Left kidney (tissue), 8 donors: ENCODE results near the gene ATRAID. TPM values are rescaled to one million over a fixed set of nuclear protein-coding genes. Genes with fewer than 3 reads are reported as not detected.
"Not testable (repeated sequence)": the region's sequence is repeated elsewhere in the genome, so short reads cannot be mapped to it uniquely, and the experiment has no call there.

Source experiments
- DNase-seq: peaks from one replicate; pipeline ENCODE4 v3.0.0-alpha.2; 2013
- long read RNA-seq, 8 donors: transcript quantifications; one replicate each; lab custom pipeline, GENCODE V29; 2026
- polyA plus RNA-seq: library from polyadenylated mRNA; unstranded; fragments of 120-200 nt; gene quantifications from one replicate; pipeline ENCODE4 v1.2.1, GENCODE V29; 2013; ENCODE audit not compliant: insufficient read length

The ATRAID gene, protein sequence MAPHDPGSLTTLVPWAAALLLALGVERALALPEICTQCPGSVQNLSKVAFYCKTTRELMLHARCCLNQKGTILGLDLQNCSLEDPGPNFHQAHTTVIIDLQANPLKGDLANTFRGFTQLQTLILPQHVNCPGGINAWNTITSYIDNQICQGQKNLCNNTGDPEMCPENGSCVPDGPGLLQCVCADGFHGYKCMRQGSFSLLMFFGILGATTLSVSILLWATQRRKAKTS
- polyA plus RNA-seq, result 147 TPM
- long read RNA-seq, donor 1, transcript ATRAID-202 (7 exons, 1,059 nt), result minor isoform, 27 of 146 reads
- long read RNA-seq, donor 1, transcript ATRAID-201 (7 exons, 1,240 nt), result major isoform, 77 of 146 reads
- long read RNA-seq, donor 1, transcript ATRAID-204 (2 exons, 561 nt), result minor isoform, 21 of 146 reads
- long read RNA-seq, donor 1, partial matches to known transcripts, result 20 of 146 reads
- long read RNA-seq, donor 1, other reads (novel, unspliced or antisense), result 0 of 146 reads
- long read RNA-seq, donor 2, transcript ATRAID-204 (2 exons, 561 nt), result minor isoform, 10 of 122 reads
- long read RNA-seq, donor 2, transcript ATRAID-201 (7 exons, 1,240 nt), result major isoform, 71 of 122 reads
- long read RNA-seq, donor 2, transcript ATRAID-202 (7 exons, 1,059 nt), result minor isoform, 28 of 122 reads
- long read RNA-seq, donor 2, partial matches to known transcripts, result 13 of 122 reads
- long read RNA-seq, donor 2, other reads (novel, unspliced or antisense), result 0 of 122 reads
- long read RNA-seq, donor 3, transcript ATRAID-202 (7 exons, 1,059 nt), result minor isoform, 15 of 93 reads
- long read RNA-seq, donor 3, transcript ATRAID-201 (7 exons, 1,240 nt), result major isoform, 64 of 93 reads
- long read RNA-seq, donor 3, transcript ATRAID-204 (2 exons, 561 nt), result minor isoform, 8 of 93 reads
- long read RNA-seq, donor 3, partial matches to known transcripts, result 5 of 93 reads
- long read RNA-seq, donor 3, other reads (novel, unspliced or antisense), result 0 of 93 reads
- long read RNA-seq, donor 4, transcript ATRAID-204 (2 exons, 561 nt), result minor isoform, 5 of 28 reads
- long read RNA-seq, donor 4, transcript ATRAID-201 (7 exons, 1,240 nt), result major isoform, 11 of 28 reads
- long read RNA-seq, donor 4, partial matches to known transcripts, result 9 of 28 reads
- long read RNA-seq, donor 4, other reads (novel, unspliced or antisense), result 0 of 28 reads
- long read RNA-seq, donor 5, transcript ATRAID-204 (2 exons, 561 nt), result minor isoform, 16 of 261 reads
- long read RNA-seq, donor 5, transcript ATRAID-202 (7 exons, 1,059 nt), result minor isoform, 47 of 261 reads
- long read RNA-seq, donor 5, transcript ATRAID-201 (7 exons, 1,240 nt), result major isoform, 178 of 261 reads
- long read RNA-seq, donor 5, partial matches to known transcripts, result 19 of 261 reads
- long read RNA-seq, donor 5, other reads (novel, unspliced or antisense), result 0 of 261 reads
- long read RNA-seq, donor 6, transcript ATRAID-204 (2 exons, 561 nt), result minor isoform, 13 of 114 reads
- long read RNA-seq, donor 6, transcript ATRAID-202 (7 exons, 1,059 nt), result minor isoform, 21 of 114 reads
- long read RNA-seq, donor 6, transcript ATRAID-201 (7 exons, 1,240 nt), result major isoform, 74 of 114 reads
- long read RNA-seq, donor 6, partial matches to known transcripts, result 6 of 114 reads
- long read RNA-seq, donor 6, other reads (novel, unspliced or antisense), result 0 of 114 reads
- long read RNA-seq, donor 7, transcript ATRAID-204 (2 exons, 561 nt), result minor isoform, 22 of 189 reads
- long read RNA-seq, donor 7, transcript ATRAID-202 (7 exons, 1,059 nt), result minor isoform, 34 of 189 reads
- long read RNA-seq, donor 7, transcript ATRAID-201 (7 exons, 1,240 nt), result major isoform, 127 of 189 reads
- long read RNA-seq, donor 7, partial matches to known transcripts, result 5 of 189 reads
- long read RNA-seq, donor 7, other reads (novel, unspliced or antisense), result 0 of 189 reads
- long read RNA-seq, donor 8, transcript ATRAID-204 (2 exons, 561 nt), result minor isoform, 5 of 76 reads
- long read RNA-seq, donor 8, transcript ATRAID-201 (7 exons, 1,240 nt), result major isoform, 48 of 76 reads
- long read RNA-seq, donor 8, transcript ATRAID-202 (7 exons, 1,059 nt), result minor isoform, 14 of 76 reads
- long read RNA-seq, donor 8, partial matches to known transcripts, result 7 of 76 reads
- long read RNA-seq, donor 8, other reads (novel, unspliced or antisense), result 0 of 76 reads

DNA sequence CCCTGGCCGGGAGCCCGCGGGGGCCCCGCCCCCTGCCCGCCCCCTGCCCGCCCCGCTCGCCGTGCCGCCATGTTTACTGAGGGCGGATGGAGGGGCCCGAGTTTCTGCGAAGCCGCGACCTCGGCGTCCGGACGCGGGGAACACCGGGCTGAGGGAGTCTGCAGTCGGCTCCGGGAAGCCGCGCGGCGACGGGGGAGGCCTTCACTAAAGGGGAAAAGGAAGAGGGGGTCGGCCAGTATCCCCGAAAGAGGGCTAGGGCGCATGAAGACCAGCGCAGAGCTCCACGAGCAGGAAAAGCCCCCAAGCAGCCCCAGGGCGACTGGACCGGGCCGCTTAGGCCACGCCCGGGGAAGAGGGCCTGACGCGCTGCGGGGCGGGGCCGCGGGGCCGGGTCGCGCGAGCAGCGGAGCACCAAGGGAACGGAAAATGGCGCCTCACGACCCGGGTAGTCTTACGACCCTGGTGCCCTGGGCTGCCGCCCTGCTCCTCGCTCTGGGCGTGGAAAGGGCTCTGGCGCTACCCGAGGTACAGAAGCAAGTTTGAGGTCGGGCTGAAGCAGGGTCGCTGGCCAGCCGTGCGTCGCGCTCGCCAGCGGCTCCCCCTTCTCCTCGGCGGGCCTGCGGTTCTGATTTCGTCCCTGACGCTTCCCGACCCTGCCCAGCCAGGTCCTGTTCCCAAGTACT, at the start of gene ATRAID, which contains the start of gene SLC5A6:
Gene ATRAID, plus strand, starts transcription at position 99 of the 683 bp plus-strand sequence. Its CDS starts 328 bp downstream, at position 427.
Gene SLC5A6, minus strand, starts transcription at position 326 of the 683 bp plus-strand sequence. CDS start 4,618 bp downstream, outside the sequence.
- peak; percentile 88 for DNase-seq

DNA sequence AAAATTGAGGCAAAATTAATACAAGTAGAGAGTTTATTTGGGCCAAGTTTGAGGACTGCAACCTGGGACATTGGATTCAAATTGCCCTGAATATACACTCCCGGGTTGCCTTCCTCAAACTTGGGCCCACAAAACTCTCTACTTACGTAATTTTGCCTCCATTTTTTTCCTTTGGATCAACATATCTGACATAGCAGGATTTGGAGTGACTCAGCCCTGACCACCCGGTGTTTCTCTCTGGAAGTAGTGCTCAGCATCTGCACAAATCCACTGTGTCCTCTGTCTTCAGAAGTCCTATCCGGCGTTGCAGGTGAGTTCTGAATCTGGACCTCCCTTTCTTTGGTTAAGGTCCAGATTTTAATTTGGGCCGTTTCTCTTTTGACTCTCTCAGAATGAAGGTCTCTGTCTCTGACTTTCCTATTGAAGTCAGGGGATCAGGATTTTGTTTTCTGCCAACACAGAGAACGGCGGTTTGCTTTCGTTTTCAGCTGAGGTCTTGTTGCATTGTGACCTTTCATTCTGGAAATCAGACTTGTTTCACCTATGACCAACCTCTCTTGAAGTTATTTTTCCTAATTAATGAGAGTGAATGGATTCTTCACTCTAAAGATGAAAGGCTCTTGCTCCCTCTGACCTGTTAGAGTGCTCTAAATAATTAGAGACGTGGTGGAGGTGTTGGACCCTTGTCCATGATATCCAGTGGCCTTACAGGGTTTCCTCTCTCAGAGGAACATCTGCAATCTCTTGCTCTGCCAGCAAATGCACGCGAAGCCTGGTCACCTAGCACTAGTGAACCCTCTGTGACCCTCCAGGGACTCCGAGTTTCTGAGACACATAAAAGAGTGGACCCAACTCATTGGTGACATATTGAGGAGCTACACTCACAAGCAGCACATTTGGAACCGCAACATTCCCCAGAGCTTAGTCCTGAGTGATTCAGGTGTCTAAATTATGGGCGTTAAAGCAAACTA, 49.4 kb upstream of the ATRAID start:
- no peak for DNase-seq

DNA sequence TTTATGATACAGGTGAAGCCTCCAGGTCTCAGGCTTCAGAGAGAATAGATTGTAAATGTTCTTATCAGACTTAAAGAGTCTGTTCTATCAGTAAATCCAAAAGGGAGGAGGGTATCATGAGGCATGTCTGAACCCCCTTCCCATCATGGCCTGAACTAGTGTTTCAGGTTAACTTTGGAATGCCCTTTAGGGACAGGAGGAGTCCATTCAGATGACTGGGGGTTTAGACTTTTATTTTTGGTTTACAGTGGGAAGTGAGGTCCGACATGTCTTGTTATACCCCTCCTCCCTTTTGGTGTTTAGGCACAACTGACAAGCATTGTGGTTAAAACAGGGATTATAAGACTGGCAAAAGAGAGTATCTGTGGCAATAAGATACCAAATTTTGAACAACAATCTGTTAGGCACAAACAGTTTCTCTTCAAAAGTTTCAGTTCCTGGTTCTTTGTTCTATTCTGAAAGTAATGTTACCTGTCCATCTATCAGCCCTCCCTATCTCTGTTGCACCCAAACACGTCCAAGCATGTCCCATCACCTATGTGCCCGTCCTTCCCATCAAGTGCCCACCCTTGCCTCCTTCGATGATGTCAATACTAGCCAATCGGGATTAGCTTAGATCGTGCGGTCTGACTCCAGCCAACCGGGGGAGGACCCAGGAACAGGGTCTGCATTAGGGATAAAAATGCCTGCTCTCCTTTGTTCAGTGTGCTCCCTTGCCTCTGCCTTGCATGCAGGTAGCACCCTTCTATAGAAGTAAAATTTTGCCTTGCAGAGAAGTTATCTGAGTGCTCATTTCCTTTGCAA, 46.7 kb upstream of the ATRAID start:
- no peak for DNase-seq

DNA sequence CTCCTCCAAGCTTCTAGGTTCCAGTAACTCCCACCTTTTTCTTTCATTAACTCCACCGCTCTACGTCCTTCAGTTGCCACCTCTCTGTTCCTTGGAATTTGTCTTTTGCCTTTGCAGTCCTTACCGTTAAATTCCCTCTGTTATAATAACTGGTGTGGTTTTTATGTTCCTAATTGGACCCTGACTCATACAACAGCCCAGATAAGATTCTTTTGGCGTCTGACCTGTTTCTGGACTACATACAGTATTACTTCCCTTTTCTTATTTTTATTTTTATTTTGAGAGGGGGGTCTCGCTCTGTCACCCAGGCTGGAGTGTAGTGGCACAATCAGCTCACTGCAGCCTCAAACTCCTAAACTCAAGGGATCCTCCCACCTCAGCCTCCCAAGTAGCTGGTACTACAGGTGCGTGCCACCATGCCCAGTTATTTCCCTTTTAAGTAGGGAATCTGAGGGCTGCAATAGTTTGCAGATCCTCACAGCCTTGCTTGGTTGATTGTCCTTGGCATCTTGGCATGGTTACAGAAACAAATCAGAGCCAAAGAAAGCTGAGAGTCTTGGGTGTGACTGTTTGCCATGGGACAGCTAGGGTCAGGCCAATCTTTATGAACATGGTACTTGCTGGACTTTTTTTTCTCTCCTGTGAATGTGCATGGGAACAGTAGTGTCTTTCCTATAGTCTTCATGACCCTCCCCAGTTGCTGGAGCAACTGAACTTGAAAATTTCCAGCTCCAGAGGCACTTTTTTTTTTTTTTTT, 41.1 kb upstream of the ATRAID start:
- DNase-seq, result no peak

DNA sequence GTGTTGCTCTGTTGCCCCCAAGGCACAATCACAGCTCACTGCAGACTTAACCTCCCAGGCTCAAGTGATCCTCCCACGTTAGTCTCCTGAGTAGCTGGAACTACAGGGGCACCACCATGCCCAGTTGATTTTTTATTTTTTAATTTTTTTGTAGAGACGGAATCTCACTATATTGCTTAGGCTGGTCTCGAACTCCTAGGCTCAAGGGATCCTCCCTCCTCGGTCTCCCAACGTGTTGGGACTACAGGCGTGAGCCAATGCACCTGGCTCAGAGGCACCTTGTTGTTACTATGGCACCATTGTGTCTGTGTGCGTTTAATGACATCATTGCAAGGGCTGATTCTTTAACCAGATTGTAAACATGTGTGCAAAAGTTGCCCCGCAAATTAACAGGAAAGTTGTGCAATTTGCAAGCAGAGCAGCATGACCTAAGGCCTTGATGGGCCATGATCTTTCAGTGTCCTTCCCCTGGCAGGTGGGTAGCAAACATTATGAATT, 40.4 kb upstream of the ATRAID start:
- no peak for DNase-seq

DNA sequence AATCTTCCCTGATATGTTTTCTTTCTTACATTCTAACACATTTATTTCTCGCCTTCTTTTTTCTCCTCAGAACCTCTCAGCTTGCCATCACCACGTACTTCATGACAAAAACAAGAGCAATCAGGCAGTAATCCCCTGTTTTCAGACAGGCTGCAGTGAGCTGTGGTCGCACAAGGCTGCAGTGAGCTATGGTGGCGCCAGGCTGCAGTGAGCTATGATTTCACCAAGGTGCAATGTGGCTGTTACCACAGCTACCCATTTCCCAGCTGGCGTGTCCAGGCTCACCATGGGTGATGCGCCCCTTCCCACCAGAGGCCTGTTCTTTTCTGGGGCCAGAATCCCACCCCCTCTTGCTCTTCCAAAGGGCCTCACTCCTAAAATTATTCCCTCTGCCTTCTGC, 37.2 kb upstream of the ATRAID start:
- DNase-seq, result no peak

DNA sequence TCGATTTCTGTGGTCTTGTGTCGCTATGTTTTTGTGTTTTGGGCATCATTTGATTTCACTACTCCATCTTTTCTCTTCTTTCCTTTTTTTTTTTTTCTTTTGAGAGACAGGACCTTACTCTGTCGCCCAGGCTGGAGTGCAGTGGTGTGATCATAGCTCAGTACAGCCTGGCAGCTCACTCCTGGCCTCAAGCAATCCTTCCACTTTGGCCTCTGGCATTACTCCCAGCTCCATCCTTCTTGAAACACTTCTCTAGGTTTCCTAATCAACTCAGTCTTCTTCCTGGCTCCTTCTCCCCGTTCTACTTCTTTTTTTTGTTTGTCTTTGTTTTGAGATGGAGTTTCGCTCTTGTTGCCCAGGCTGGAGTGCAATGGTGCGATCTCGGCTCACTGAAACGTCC, 36.5 kb upstream of the ATRAID start:
- no peak for DNase-seq

DNA sequence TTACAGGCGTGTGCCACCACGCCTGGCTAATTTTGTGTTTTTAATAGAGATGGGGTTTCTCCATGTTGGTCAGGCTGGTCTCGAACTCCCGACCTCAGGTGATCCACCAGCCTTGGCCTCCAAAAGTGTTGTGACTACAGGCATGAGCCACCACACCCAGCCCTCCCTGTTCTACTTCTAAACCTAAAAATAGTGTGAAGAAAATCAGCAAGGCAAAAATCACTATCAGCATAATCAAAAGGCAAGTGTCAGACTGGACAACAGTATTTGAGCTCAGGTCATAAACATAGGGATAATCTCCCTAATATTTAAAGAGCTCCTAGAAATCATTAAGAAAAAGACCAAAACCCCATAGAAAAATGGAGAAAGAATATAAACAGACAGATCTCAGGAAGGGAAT, 36.1 kb upstream of the ATRAID start:
- not testable (repeated sequence) for DNase-seq

DNA sequence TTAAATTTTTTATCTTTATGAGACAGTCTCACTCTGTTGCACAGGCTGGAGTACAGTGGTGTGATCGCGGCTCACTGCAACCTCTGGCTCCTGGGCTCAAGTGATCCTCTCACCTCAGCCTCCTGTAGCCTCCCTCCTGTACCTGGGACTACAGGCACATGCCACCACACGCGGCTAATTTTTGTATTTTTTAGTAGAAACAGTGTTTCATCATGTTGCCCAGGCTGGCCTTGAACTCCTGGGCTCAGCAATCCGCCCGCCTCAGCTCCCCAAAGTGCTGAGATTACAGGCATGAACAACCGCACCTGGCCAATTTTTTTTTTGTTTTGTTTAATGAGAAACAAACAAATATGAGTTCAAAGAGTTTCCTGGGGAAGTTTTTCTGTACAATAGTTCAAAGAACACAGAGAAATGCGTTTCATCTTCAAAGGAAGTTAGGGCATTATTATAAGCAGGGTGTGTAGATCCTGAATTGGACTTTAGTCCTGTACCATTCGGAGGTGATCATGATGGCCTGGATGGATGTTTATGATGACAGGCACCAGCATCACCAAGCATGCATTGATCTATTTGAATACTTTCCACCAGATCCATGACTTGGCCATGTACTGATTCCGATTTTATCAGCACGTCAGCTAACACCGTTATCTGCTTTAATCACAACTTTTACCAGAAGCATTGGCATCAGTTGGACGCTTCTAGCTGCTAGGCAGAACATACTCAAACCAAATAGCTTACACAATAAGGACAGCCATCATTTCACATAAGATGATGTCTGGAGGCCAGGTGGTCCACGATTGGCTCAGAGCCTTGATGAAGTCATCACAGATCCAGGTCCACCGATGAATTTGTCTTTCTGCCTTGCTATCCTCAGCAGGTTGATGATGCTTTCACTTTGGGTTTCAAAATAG, 34.1 kb upstream of the ATRAID start:
- no peak for DNase-seq

DNA sequence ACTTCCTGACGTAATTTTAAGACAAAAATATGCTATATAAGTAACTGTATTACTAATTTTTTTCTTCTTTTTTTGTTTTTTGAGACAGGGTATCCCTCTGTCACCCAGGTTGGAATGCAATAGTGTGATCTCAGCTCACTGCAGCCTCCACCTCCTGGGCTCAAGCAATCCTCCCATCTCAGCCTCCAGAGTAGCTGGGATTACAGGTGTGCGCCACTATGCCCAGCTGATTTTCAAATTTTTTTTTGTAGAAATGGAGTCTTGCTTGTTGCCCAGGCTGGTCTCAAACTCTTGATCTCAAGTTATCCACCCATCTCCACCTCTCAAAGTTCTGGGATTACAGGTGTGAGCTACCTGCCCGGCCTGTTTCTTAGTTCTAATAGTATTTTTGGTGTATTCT, 33.4 kb upstream of the ATRAID start:
- DNase-seq, result no peak

DNA sequence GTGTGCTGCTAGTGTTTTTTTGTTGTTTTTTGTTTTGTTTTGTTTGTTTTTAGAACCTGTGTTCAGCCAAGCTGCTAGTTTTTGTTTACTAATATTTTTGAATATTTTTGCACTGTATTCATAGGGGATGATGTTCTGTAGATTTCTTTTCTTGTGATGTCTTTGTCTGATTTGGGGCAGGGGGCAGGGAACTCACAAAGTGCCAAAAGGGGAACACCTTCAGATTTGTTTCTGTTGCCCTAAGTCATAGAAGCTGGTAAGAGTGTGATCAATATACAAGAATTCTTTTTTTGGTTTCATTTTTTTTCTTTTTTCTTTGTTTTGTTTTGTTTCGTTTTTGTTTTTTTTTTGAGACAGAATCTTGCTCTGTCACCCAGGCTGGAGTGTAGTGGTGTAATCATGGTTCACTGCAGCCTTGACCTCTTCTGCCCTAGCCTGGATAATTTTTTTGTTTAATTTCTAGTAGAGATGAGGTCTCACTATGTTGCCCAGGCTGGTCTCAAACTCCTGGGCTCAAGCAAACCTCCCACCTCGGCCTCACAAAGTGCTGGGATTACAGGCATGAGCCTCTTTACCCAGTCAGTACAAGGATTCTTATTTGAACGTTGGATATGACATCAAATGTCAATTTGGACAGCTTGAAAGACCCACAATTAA, 32.4 kb upstream of the ATRAID start:
- no peak for DNase-seq

DNA sequence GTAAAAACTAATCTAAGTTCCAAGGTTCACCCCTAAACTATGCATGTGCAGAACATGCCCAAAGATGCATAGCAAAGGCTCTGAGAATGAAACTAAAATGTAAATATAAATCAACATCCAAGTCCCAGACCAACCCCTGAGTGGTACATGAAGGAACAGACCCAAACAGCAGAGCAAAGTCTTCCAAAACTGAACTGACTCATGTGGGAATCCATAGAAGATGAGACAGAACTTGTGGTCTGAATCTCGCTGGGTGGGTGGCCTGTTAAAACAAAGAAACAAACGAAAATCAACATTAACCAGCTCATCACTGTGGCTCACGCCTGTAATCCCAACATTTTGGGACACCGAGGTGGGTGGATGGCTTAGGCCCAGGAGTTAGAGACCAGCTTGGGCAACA, 29.5 kb upstream of the ATRAID start:
- no peak for DNase-seq

DNA sequence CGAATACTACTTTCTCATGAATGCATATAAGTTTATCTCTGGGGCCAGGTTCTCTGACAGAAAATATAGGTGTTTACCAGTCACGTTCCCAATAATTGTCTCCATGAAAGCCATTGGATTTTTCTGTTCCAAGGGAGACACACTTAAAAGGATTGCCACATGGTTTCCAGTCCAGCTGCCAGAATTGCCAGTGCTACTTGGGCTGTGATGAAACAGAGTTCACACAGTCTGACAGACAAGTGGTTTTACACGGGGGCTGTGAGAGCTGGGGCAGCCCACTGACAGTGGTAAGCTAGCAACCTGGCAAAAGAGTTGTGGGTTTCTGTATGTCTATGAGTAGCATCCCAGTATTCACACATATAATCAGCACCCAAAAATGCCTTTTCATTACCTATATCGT, 27.7 kb upstream of the ATRAID start:
- no peak for DNase-seq

DNA sequence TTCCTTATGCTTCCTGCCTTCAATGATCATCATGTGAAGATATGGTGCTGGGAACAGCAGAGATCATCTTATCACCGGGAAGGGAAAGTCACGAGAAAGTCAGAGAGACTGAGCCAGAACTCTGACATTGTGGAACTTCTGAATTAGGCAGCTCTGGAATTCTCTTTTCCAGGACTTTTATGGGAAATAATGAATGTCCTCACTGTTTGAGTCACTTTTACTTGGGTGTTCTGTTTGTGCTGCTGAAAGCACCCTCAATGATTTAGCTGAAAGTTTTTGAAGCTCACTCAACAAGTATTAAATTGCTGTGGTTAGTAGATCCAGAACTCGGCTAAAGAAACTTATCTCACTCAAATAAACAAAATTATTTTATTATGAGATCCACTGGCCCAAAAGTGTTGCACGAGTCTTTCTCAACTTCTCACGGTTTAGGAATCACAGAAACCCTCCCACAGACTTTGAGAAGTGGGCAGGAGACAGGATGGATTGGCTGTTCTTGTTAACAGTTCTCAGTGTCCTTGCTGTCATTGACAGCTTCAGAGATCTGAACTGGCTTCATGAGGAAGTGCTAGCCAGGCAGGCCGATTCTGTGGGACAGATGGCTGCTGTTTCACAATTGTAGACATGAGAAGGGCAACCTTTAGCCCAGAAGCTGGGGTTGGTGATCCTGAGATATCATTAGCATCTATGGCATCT, 26.4 kb upstream of the ATRAID start:
- DNase-seq, result no peak
